ENCODE results near the gene GBX1.

GRCh38 chr7:151192002-151192539 is 24.6 kb upstream of the GBX1 start:
- TF ChIP-seq POLR2A (IDR thresholded peaks at IDR 0.05): no peak
- no peak for TF ChIP-seq CTCF (IDR thresholded peaks at IDR 0.05)
